ENCODE results near the gene DDX47. TPM values are rescaled to one million over a fixed set of nuclear protein-coding genes. Genes with fewer than 3 reads are reported as not detected.

The DDX47 gene
- polyA plus RNA-seq, 1 of the 3 experiments (the other 2 are of a cell fraction) = 68.4 TPM

DNA sequence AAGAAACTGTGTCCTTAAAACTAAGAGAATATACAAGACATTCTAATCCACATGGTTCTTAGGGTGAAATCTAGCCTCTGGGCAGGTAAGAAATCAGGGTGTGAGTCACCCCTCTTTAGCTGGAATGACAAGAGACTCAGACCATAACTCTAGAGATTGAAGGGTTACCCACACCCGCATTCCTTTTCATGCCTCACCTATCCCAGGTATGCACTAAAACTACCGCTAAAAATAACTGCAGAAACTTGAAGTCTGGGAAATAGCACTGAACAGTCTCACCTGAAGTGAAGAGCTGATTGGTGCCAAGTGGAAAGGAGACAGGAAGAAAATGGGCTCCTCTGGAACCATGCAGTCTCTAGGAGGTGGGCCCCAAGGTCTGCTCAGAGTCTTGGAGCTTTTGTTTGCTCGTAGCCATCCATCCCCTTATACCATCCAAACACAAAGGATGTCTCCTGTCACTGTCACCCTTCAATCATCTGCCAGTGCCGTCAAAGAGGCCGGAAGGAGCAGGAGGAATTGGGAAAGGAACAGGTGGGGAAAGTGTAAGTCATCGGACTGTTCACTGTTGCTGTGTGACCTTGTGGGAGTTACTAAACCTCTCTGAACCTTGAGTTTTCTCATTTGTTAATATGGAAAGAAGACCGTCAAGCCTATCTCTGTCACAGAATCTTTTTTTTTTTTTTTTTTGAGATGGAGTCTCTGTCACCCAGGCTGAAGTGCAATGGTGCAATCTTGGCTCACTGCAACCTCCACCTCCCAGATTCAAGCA, 22.4 kb downstream of the DDX47 start:
- no peak overlapping the region for H3K4me2 ChIP-seq
- TF ChIP-seq JUND (IDR thresholded peaks at IDR 0.05) (peak; percentile 19; the same call in 1 of the 2 replicates), TEAD4 (IDR thresholded peaks at IDR 0.05; ENCODE audit: borderline replicate concordance, insufficient read depth) (peak; percentile 22; the same call in 1 of the 2 replicates), SIN3A (IDR thresholded peaks at IDR 0.05; ENCODE audit: borderline replicate concordance, low read depth, low read length) (no peak), FOSL2 (IDR thresholded peaks at IDR 0.05; ENCODE audit: borderline replicate concordance, low read depth) (peak; percentile 48; the same call in 1 of the 2 replicates)
- TF ChIP-seq, protein P1, sequence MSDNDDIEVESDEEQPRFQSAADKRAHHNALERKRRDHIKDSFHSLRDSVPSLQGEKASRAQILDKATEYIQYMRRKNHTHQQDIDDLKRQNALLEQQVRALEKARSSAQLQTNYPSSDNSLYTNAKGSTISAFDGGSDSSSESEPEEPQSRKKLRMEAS (IDR thresholded peaks at IDR 0.05; ENCODE audit: low read depth) = 0 out of 2 replicates have a peak, but pooled peaks have one; percentile 5
- TF ChIP-seq, protein P2, sequence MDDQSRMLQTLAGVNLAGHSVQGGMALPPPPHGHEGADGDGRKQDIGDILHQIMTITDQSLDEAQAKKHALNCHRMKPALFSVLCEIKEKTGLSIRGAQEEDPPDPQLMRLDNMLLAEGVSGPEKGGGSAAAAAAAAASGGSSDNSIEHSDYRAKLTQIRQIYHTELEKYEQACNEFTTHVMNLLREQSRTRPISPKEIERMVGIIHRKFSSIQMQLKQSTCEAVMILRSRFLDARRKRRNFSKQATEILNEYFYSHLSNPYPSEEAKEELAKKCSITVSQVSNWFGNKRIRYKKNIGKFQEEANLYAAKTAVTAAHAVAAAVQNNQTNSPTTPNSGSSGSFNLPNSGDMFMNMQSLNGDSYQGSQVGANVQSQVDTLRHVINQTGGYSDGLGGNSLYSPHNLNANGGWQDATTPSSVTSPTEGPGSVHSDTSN (IDR thresholded peaks at IDR 0.05) = peak; percentile 58
- TF ChIP-seq, protein P3, sequence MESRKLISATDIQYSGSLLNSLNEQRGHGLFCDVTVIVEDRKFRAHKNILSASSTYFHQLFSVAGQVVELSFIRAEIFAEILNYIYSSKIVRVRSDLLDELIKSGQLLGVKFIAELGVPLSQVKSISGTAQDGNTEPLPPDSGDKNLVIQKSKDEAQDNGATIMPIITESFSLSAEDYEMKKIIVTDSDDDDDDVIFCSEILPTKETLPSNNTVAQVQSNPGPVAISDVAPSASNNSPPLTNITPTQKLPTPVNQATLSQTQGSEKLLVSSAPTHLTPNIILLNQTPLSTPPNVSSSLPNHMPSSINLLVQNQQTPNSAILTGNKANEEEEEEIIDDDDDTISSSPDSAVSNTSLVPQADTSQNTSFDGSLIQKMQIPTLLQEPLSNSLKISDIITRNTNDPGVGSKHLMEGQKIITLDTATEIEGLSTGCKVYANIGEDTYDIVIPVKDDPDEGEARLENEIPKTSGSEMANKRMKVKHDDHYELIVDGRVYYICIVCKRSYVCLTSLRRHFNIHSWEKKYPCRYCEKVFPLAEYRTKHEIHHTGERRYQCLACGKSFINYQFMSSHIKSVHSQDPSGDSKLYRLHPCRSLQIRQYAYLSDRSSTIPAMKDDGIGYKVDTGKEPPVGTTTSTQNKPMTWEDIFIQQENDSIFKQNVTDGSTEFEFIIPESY (IDR thresholded peaks at IDR 0.05; ENCODE audit: borderline replicate concordance, low read depth) = no peak
- H3K27ac ChIP-seq (ENCODE audit: low read depth in 2 of 2, low read length in 1 of 2) = peak overlapping the region in 1 of 2 experiments; percentile 43; a peak in 3 of 4 replicates
- H2AFZ ChIP-seq (ENCODE audit: low read depth) = no peak overlapping the region
- peaks cover 0 to 39% of the 10 kb centered on the region in 2 experiments; a peak in 3 of 4 replicates for H3K4me1 ChIP-seq (ENCODE audit: control insufficient read depth in 1 of 2, insufficient read depth in 2 of 2, low read depth in 1 of 2, low read length in 1 of 2)
- H3K9ac ChIP-seq = no peak overlapping the region
- H3F3A ChIP-seq (replicated peaks; ENCODE audit: insufficient read depth) = peaks cover 40% of the 10 kb centered on the region
- H3K27me3 ChIP-seq (ENCODE audit: insufficient read depth) = no peaks in the 10 kb centered on the region
- H3K9me2 ChIP-seq = no peaks in the 10 kb centered on the region
- 78% methylated on average over 7 of the region's 7 CpGs for WGBS (ENCODE audit: low lambda C conversion rate)
- no peaks in the 10 kb centered on the region for H4K20me1 ChIP-seq (ENCODE audit: insufficient read depth)
- ChIA-PET CTCF (interaction anchor here (1.1 to 3.2 kb wide), 5 partner anchors 10 to 377 kb away, joined by 3 to 18 read pairs (median 7); partner anchors contain the start of gene DDX47), POLR2A (no interaction called here)
- no peak for DNase-seq
- H3K79me2 ChIP-seq (ENCODE audit: insufficient read depth) = no peaks in the 10 kb centered on the region
- H3K9me3 ChIP-seq = no peaks in the 10 kb centered on the region
- no peak overlapping the region for H3K4me3 ChIP-seq (ENCODE audit: low read depth in 2 of 2, low read length in 1 of 2)
- peaks cover 20 to 23% of the 10 kb centered on the region in 2 experiments for H3K36me3 ChIP-seq (replicated peaks in 1 of 2; ENCODE audit: control insufficient read depth in 1 of 2, insufficient read depth in 2 of 2, low read length in 1 of 2)

DNA sequence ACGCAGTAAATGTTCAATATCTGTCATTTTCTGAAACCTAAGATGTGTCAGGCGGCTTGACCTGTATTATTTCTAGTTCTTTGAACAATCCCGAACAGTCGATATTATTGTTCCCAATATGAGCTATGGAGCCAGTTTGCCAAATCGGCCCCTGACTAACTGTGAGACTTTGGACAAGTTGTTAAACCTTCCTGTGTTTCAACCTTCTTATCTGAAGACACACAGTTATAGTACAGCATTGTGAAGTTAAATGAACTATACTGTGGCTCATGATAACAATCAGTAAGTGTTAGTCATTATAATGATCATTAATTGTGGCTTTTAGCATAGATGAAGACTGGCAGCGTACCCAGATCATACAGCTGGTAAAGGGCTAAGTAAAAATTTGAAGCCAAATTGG, 23.4 kb downstream of the DDX47 start:
- ChIA-PET POLR2A (no interaction called here), CTCF (interaction anchor here (0.5 to 3.2 kb wide), 39 partner anchors 9 to 383 kb away, joined by 3 to 19 read pairs (median 4); partner anchors contain the start of genes APOLD1, DDX47 and GPRC5A)
- Histone ChIP-seq H3K36me3 (replicated peaks in 1 of 2; ENCODE audit: control insufficient read depth in 1 of 2, insufficient read depth in 2 of 2, low read length in 1 of 2) (peaks cover 17% of the 10 kb centered on the region in 2 experiments), H3K4me1 (ENCODE audit: control insufficient read depth in 1 of 2, insufficient read depth in 2 of 2, low read depth in 1 of 2, low read length in 1 of 2) (peaks cover 0 to 39% of the 10 kb centered on the region in 2 experiments; a peak in 3 of 4 replicates), H4K20me1 (ENCODE audit: insufficient read depth) (no peaks in the 10 kb centered on the region), H3K9me2 (no peaks in the 10 kb centered on the region), H3K4me2 (no peak overlapping the region), H3K9me3 (no peaks in the 10 kb centered on the region), H3F3A (replicated peaks; ENCODE audit: insufficient read depth) (peaks cover 44% of the 10 kb centered on the region), H3K27me3 (ENCODE audit: insufficient read depth) (no peaks in the 10 kb centered on the region), H3K27ac (ENCODE audit: low read depth in 2 of 2, low read length in 1 of 2) (peak overlapping the region in 1 of 2 experiments; percentile 21; a peak in 1 of 4 replicates), H3K79me2 (ENCODE audit: insufficient read depth) (no peaks in the 10 kb centered on the region), H3K9ac (no peak overlapping the region), H2AFZ (ENCODE audit: low read depth) (no peak overlapping the region), H3K4me3 (ENCODE audit: low read depth in 2 of 2, low read length in 1 of 2) (no peak overlapping the region)
- no peak for DNase-seq
- WGBS (ENCODE audit: low lambda C conversion rate) = 77% methylated on average over 6 of the region's 6 CpGs
- TF ChIP-seq TCF12 (IDR thresholded peaks at IDR 0.05) (no peak), CHD2 (IDR thresholded peaks at IDR 0.05; ENCODE audit: low read length, partially characterized antibody) (no peak), RCOR1 (IDR thresholded peaks at IDR 0.05; ENCODE audit: low read length) (no peak), FOXJ3 (CRISPR knock-in tag; IDR thresholded peaks at IDR 0.05) (no peak), TEAD4 (IDR thresholded peaks at IDR 0.05; ENCODE audit: borderline replicate concordance, insufficient read depth) (no peak), JUND (IDR thresholded peaks at IDR 0.05) (no peak), ELF1 (IDR thresholded peaks at IDR 0.05) (no peak), POLR2AphosphoS5 (IDR thresholded peaks at IDR 0.05; ENCODE audit: low read depth, low read length) (no peak), SIN3A (IDR thresholded peaks at IDR 0.05; ENCODE audit: borderline replicate concordance, low read depth, low read length) (no peak), MEF2A (IDR thresholded peaks at IDR 0.05; ENCODE audit: borderline replicate concordance, low read depth) (no peak)
- TF ChIP-seq, protein P2 (IDR thresholded peaks at IDR 0.05) = no peak
- TF ChIP-seq, protein P4, sequence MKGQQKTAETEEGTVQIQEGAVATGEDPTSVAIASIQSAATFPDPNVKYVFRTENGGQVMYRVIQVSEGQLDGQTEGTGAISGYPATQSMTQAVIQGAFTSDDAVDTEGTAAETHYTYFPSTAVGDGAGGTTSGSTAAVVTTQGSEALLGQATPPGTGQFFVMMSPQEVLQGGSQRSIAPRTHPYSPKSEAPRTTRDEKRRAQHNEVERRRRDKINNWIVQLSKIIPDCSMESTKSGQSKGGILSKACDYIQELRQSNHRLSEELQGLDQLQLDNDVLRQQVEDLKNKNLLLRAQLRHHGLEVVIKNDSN (IDR thresholded peaks at IDR 0.05; ENCODE audit: borderline replicate concordance, low read depth) = no peak
- TF ChIP-seq, protein P5, sequence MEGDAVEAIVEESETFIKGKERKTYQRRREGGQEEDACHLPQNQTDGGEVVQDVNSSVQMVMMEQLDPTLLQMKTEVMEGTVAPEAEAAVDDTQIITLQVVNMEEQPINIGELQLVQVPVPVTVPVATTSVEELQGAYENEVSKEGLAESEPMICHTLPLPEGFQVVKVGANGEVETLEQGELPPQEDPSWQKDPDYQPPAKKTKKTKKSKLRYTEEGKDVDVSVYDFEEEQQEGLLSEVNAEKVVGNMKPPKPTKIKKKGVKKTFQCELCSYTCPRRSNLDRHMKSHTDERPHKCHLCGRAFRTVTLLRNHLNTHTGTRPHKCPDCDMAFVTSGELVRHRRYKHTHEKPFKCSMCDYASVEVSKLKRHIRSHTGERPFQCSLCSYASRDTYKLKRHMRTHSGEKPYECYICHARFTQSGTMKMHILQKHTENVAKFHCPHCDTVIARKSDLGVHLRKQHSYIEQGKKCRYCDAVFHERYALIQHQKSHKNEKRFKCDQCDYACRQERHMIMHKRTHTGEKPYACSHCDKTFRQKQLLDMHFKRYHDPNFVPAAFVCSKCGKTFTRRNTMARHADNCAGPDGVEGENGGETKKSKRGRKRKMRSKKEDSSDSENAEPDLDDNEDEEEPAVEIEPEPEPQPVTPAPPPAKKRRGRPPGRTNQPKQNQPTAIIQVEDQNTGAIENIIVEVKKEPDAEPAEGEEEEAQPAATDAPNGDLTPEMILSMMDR (IDR thresholded peaks at IDR 0.05) = no peak
- TF ChIP-seq, protein P6, sequence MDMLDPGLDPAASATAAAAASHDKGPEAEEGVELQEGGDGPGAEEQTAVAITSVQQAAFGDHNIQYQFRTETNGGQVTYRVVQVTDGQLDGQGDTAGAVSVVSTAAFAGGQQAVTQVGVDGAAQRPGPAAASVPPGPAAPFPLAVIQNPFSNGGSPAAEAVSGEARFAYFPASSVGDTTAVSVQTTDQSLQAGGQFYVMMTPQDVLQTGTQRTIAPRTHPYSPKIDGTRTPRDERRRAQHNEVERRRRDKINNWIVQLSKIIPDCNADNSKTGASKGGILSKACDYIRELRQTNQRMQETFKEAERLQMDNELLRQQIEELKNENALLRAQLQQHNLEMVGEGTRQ (IDR thresholded peaks at IDR 0.05; ENCODE audit: borderline replicate concordance, low read depth, low read length) = no peak
